Erythroblast (primary cell): Measurements from ENCODE around the gene NPHP4.

Experiments used
- GATA1 ChIP-seq: IDR thresholded peaks from 2 replicates; pipeline ENCODE4 v1.6.1; 2011; ENCODE audit warnings: low read depth, mild to moderate bottlenecking, control low read depth, low read length, moderate library complexity
- POLR2A ChIP-seq: IDR thresholded peaks from 2 replicates; pipeline ENCODE4 v1.6.1; 2011; ENCODE audit warnings: mild to moderate bottlenecking, low read length

DNA sequence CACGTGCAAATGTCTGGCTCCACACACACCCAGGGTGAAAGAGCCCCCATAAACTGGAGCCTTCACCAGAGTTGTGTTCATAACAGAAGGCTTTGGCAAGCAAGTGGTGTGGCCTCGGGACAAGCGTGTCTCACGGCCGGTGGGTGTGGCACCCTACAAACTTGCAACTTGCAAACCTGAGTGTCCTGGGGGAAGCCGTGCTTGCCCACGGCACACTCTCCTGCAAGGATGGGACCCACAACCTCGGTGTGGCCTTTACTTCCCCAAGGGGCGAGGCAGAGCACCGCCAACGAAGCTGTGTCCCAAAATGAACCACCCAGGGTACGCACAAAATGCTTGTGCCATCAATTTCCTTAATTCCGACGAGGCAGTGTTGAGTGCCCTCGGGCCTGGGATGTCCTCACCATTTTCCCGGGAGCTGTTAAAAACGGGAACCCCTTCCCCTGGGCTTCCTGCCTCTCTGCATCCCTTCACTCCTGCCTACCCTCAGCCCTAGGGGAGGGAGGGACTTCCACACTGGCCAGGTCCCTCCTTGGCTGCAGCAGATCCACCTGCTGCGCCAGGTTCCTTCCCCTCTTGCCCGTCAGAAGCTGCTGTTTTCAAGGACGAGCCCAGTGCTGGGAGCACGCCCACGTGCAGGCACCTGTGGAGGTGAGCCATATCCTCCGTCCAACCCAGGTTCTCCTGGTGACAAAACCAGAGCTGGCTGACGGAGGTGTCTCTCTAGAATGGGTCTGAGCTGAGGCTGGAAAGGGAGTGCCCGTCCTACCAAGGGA lies 111.4 kb downstream of the NPHP4 start:
- TF ChIP-seq POLR2A (no peak), GATA1 (no peak)
